A549 (cell line): ENCODE results near the gene HBA2.

Experiments used
- CHD4 ChIP-seq: fragments of 200-600 bp; sonication (generic); IDR thresholded peaks from 2 replicates; pipeline ENCODE4 v1.6.1; 2016; ENCODE audit warnings: antibody characterized with exemption, mild to moderate bottlenecking, borderline replicate concordance
- CTCF ChIP-seq: fragments of >200 bp; sonication (Bioruptor Twin); formaldehyde crosslinking; IDR thresholded peaks from 3 replicates; pipeline ENCODE4 v1.5.1; 2016
- E2F6 ChIP-seq: IDR thresholded peaks from 2 replicates; pipeline ENCODE4 v1.6.1; 2012; ENCODE audit warnings: low read depth, borderline replicate concordance
- EHMT2 ChIP-seq: fragments of 200-600 bp; sonication (generic); IDR thresholded peaks from 2 replicates; pipeline ENCODE4 v1.6.1; 2016; ENCODE audit warnings: antibody characterized with exemption, low read depth, mild to moderate bottlenecking, moderate library complexity
- EP300 ChIP-seq, 2 experiments: fragments of >200 bp; sonication (Bioruptor Twin); formaldehyde crosslinking; IDR thresholded peaks; 2 replicates in 1 of 2; 3 replicates in 1 of 2; pipeline ENCODE4 v1.6.1; 2016 to 2017
- MAFK ChIP-seq: fragments of 450-650 bp; IDR thresholded peaks from 2 replicates; pipeline ENCODE4 v1.6.1; 2014; ENCODE audit not compliant: partially characterized antibody
- MYC ChIP-seq: IDR thresholded peaks from 2 replicates; pipeline ENCODE4 v1.6.1; 2012; ENCODE audit warnings: mild to moderate bottlenecking, inconsistent platforms, low read length, improper control_type of control experiment, borderline replicate concordance
- POLR2A ChIP-seq: IDR thresholded peaks from 2 replicates; pipeline ENCODE4 v1.6.1; 2012; ENCODE audit warnings: mild to moderate bottlenecking, low read length
- RAD21 ChIP-seq, 2 experiments: fragments of >200 bp in 1 of 2; sonication (Bioruptor Twin) in 1 of 2; formaldehyde crosslinking in 1 of 2; IDR thresholded peaks in 1 of 2; conservative IDR thresholded peaks in 1 of 2; 2 replicates in 1 of 2; 3 replicates in 1 of 2; pipeline ENCODE4 v1.6.1; 2012 to 2018; ENCODE audit warnings: inconsistent platforms in 1 of 2
- REST ChIP-seq: fragments of 200-600 bp; sonication (generic); IDR thresholded peaks from 2 replicates; pipeline ENCODE4 v1.6.1; 2016; ENCODE audit warnings: antibody characterized with exemption, mild to moderate bottlenecking, moderate library complexity

GRCh38 chr16:177394-177822 is 4.7 kb downstream of the HBA2 start:
- TF ChIP-seq REST (no peak), POLR2A (no peak), CTCF (no peak), MAFK (no peak), MYC (no peak), RAD21 (conservative IDR thresholded peaks at IDR 0.05 in 1 of 2, IDR thresholded peaks at IDR 0.05 in 1 of 2) (no peak), EHMT2 (no peak), CHD4 (no peak), EP300 (IDR thresholded peaks at IDR 0.05) (no peak), E2F6 (no peak)
